GM18499 (cell line): ENCODE results near the gene CD24.
"Not testable (repeated sequence)": the region's sequence is repeated elsewhere in the genome, so short reads cannot be mapped to it uniquely, and the experiment has no call there.

Experiments
- ATAC-seq: cut with Tn5 transposase; IDR thresholded peaks from one replicate; pipeline ENCODE4 v1.9.1; 2021; ENCODE audit warnings: moderate number of reproducible peaks; ENCODE audit not compliant: insufficient read depth, unreplicated experiment

CD24 gene

GRCh38 chr6:106974336-106974998 lies at the start of gene CD24:
TSS of gene CD24 (minus strand) at chr6:106974729. CDS start at chr6:106974646, 83 bp downstream.
- ATAC-seq, result no peak

GRCh38 chr6:107021446-107022185 lies 47.1 kb upstream of the CD24 start:
- ATAC-seq, result no peak

GRCh38 chr6:107020239-107020638 lies 45.7 kb upstream of the CD24 start:
- no peak for ATAC-seq

GRCh38 chr6:107019628-107020027 lies 45.1 kb upstream of the CD24 start:
- not testable (repeated sequence) for ATAC-seq

- ATAC-seq, result no peak
These were observed 44.5 kb upstream of the CD24 start for GRCh38 chr6:107019047-107019446.

GRCh38 chr6:107009499-107009898 lies 35.0 kb upstream of the CD24 start:
- ATAC-seq, result no peak

- ATAC-seq, result no peak
These were observed 23.0 kb upstream of the CD24 start for GRCh38 chr6:106997392-106998158.

- ATAC-seq, result no peak
These were observed 21.1 kb upstream of the CD24 start for GRCh38 chr6:106995640-106996039.

GRCh38 chr6:106989737-106990136 lies 15.2 kb upstream of the CD24 start:
- ATAC-seq, result not testable (repeated sequence)

- no peak for ATAC-seq
These were observed 14.1 kb upstream of the CD24 start for GRCh38 chr6:106988664-106989063.

- ATAC-seq, result no peak
These were observed 7.4 kb upstream of the CD24 start for GRCh38 chr6:106981926-106982325.

GRCh38 chr6:106980926-106981325 lies 6.4 kb upstream of the CD24 start:
- ATAC-seq, result no peak

GRCh38 chr6:106979435-106979884 lies 4.9 kb upstream of the CD24 start:
- ATAC-seq, result no peak

GRCh38 chr6:106977246-106977645 lies 2.7 kb upstream of the CD24 start:
- no peak for ATAC-seq

GRCh38 chr6:106976270-106976669 lies 1.7 kb upstream of the CD24 start:
- no peak for ATAC-seq

- ATAC-seq, result no peak
These were observed 1.2 kb upstream of the CD24 start for GRCh38 chr6:106975738-106976064.

GRCh38 chr6:106974999-106975737 lies 639 bp upstream of the CD24 start:
- no peak for ATAC-seq

GRCh38 chr6:106973836-106974335 lies 643 bp downstream of the CD24 start:
- no peak for ATAC-seq

GRCh38 chr6:106973018-106973835 lies 1.3 kb downstream of the CD24 start:
- no peak for ATAC-seq
